GM23338 (cell line): ENCODE results near the gene CSNK1A1. TPM values are rescaled to one million over a fixed set of nuclear protein-coding genes. Genes with fewer than 3 reads are reported as not detected.
"Not testable (repeated sequence)": the region's sequence is repeated elsewhere in the genome, so short reads cannot be mapped to it uniquely, and the experiment has no call there.

Experiments
- ATAC-seq: fragments of 200-7000 bp; cut with Tn5 transposase; 3 replicates; pipeline ENCODE4 v1.9.1; 2020
- DNase-seq: peaks from one replicate; pipeline ENCODE4 v3.0.0-alpha.2; 2015; ENCODE audit warnings: low spot score
- H2AFZ ChIP-seq: fragments of 200-600 bp; sonication (generic); 2 replicates; pipeline ENCODE4 v1.8.0; 2016; ENCODE audit warnings: antibody characterized with exemption, mild to moderate bottlenecking, moderate library complexity
- H3F3A ChIP-seq: fragments of 200-600 bp; sonication (generic); replicated peaks from 2 replicates; pipeline ENCODE4 v1.8.0; 2017; ENCODE audit warnings: antibody characterized with exemption, mixed run types, low read depth
- H3K27ac ChIP-seq: fragments of 200-600 bp; sonication (generic); 2 replicates; pipeline ENCODE4 v1.6.1; 2016; ENCODE audit warnings: low read depth
- H3K27me3 ChIP-seq: fragments of 200-600 bp; sonication (generic); 2 replicates; pipeline ENCODE4 v1.8.0; 2016; ENCODE audit warnings: mild to moderate bottlenecking, mixed run types, moderate library complexity; ENCODE audit not compliant: insufficient read depth
- H3K36me3 ChIP-seq: fragments of 200-600 bp; sonication (generic); 2 replicates; pipeline ENCODE4 v1.8.0; 2016; ENCODE audit warnings: mild to moderate bottlenecking; ENCODE audit not compliant: insufficient read depth
- H3K4me1 ChIP-seq: fragments of 200-600 bp; sonication (generic); 2 replicates; pipeline ENCODE4 v1.8.0; 2016; ENCODE audit warnings: mild to moderate bottlenecking, moderate library complexity; ENCODE audit not compliant: insufficient read depth
- H3K4me2 ChIP-seq: fragments of 200-600 bp; sonication (generic); 2 replicates; pipeline ENCODE4 v1.7.1; 2017; ENCODE audit warnings: mixed run types
- H3K4me3 ChIP-seq: fragments of 200-600 bp; sonication (generic); 2 replicates; pipeline ENCODE4 v1.6.1; 2016; ENCODE audit warnings: mixed run types
- H3K79me2 ChIP-seq: fragments of 200-600 bp; sonication (generic); replicated peaks from 2 replicates; pipeline ENCODE4 v1.8.0; 2017; ENCODE audit warnings: mild to moderate bottlenecking; ENCODE audit not compliant: insufficient read depth
- H3K9me2 ChIP-seq: fragments of 200-600 bp; sonication (generic); 2 replicates; pipeline ENCODE4 v1.8.0; 2017; ENCODE audit not compliant: insufficient read depth
- H4K20me1 ChIP-seq: fragments of 200-600 bp; sonication (generic); replicated peaks from 2 replicates; pipeline ENCODE4 v1.8.0; 2017; ENCODE audit warnings: mild to moderate bottlenecking; ENCODE audit not compliant: insufficient read depth
- H3K27ac Mint-ChIP-seq: 2 replicates; pipeline ENCODE4 v1.8.0; 2020; ENCODE audit warnings: inconsistent platforms, mild to moderate bottlenecking, moderate library complexity, mixed read lengths
- H3K27me3 Mint-ChIP-seq: 3 replicates; pipeline ENCODE4 v1.8.0; 2022; ENCODE audit warnings: low read depth, mild to moderate bottlenecking, moderate library complexity, mixed read lengths, inconsistent platforms; ENCODE audit not compliant: insufficient read depth, poor library complexity
- H3K36me3 Mint-ChIP-seq: 3 replicates; pipeline ENCODE4 v1.8.0; 2021; ENCODE audit warnings: low read depth, mild to moderate bottlenecking, inconsistent platforms, moderate library complexity, mixed read lengths
- H3K4me1 Mint-ChIP-seq: 3 replicates; pipeline ENCODE4 v1.8.0; 2020; ENCODE audit warnings: mild to moderate bottlenecking, inconsistent platforms, mixed read lengths
- H3K4me3 Mint-ChIP-seq: 3 replicates; pipeline ENCODE4 v1.8.0; 2021; ENCODE audit warnings: moderate library complexity, mild to moderate bottlenecking, inconsistent platforms, mixed read lengths
- H3K9me3 Mint-ChIP-seq: 3 replicates; pipeline ENCODE4 v1.8.0; 2020; ENCODE audit warnings: moderate library complexity, mild to moderate bottlenecking, inconsistent platforms, mixed read lengths
- CTCF ChIP-seq, 2 experiments: fragments of 200-600 bp in 1 of 2; sonication (generic) in 1 of 2; conservative IDR thresholded peaks; 2 replicates each; pipeline versions ENCODE4 v1.5.1 to v1.6.1; 2016 to 2017; ENCODE audit warnings: antibody characterized with exemption in 2 of 2, low read depth in 2 of 2, mild to moderate bottlenecking in 2 of 2, moderate library complexity in 1 of 2
- EZH2 ChIP-seq: fragments of 200-600 bp; sonication (generic); IDR thresholded peaks from one replicate; pipeline ENCODE4 v1.8.0; 2017; ENCODE audit warnings: antibody characterized with exemption, mild to moderate bottlenecking, low read depth; ENCODE audit not compliant: unreplicated experiment
- EZH2phosphoT487 ChIP-seq: fragments of 200-600 bp; sonication (generic); IDR thresholded peaks from one replicate; pipeline ENCODE4 v1.8.1; 2018; ENCODE audit warnings: antibody characterized with exemption; ENCODE audit not compliant: unreplicated experiment
- NANOG ChIP-seq: IDR thresholded peaks from 2 replicates; pipeline ENCODE4 v1.6.1; 2016; ENCODE audit warnings: antibody characterized with exemption, borderline replicate concordance
- POLR2AphosphoS5 ChIP-seq: IDR thresholded peaks from 2 replicates; pipeline ENCODE4 v1.6.1; 2016; ENCODE audit warnings: antibody characterized with exemption, low read depth
- REST ChIP-seq: IDR thresholded peaks from one replicate; pipeline ENCODE4 v1.6.1; 2018; ENCODE audit warnings: antibody characterized with exemption; ENCODE audit not compliant: unreplicated experiment
- STAT1 ChIP-seq: IDR thresholded peaks from one replicate; pipeline ENCODE4 v1.6.1; 2016; ENCODE audit warnings: antibody characterized with exemption; ENCODE audit not compliant: unreplicated experiment
- ZNF114 ChIP-seq: fragments of 250-450 bp; sonication (Bioruptor Pico); IDR thresholded peaks from 2 replicates; pipeline ENCODE4 v1.5.0; 2020; ENCODE audit warnings: mild to moderate bottlenecking, moderate library complexity
- ZNF331 ChIP-seq: fragments of 250-450 bp; sonication (Bioruptor Pico); IDR thresholded peaks from 2 replicates; pipeline ENCODE4 v1.5.0; 2020; ENCODE audit warnings: low read depth, mild to moderate bottlenecking, moderate library complexity
- ZNF462 ChIP-seq: fragments of 250-450 bp; sonication (Bioruptor Pico); IDR thresholded peaks from 2 replicates; pipeline ENCODE4 v1.5.0; 2020; ENCODE audit warnings: mild to moderate bottlenecking, moderate library complexity
- polyA plus RNA-seq: library from polyadenylated mRNA; unstranded; fragments of >200 nt; fragmentation: Nextera tagmentation; extraction: Ambion mirVana; gene quantifications from 2 replicates; pipeline ENCODE4 v1.2.1, GENCODE V29; 2016
- total RNA-seq: library from RNA; depleted of rRNA; stranded (reverse); fragments of >200 nt; shearing (Covaris generic); gene quantifications from 2 replicates; pipeline ENCODE4 v1.2.3, GENCODE V29; 2014

CSNK1A1 gene
- total and polyA plus RNA-seq, 2 experiments from 2014 or later, result 110 to 233 TPM

GRCh38 chr5:149535787-149536186, 15.5 kb downstream of the CSNK1A1 start:
- not testable (repeated sequence) for H3F3A ChIP-seq, H3K27me3 Mint-ChIP-seq, H3K27me3 ChIP-seq, H3K9me3 Mint-ChIP-seq, H2AFZ ChIP-seq, DNase-seq, ATAC-seq, H3K4me3 Mint-ChIP-seq, H3K4me2 ChIP-seq, H3K9me2 ChIP-seq, H3K4me3 ChIP-seq, H3K36me3 ChIP-seq
- Mint-ChIP-seq H3K36me3 (peaks cover 32% of the 10 kb centered on the region), H3K4me1 (peaks cover 40% of the 10 kb centered on the region), H3K27ac (0 out of 2 replicates have a peak overlapping the region, but pooled peaks have one; percentile 8)
- H4K20me1 ChIP-seq, result peaks cover 78% of the 10 kb centered on the region
- H3K4me1 ChIP-seq, result peaks cover 35% of the 10 kb centered on the region
- peaks cover 100% of the 10 kb centered on the region for H3K79me2 ChIP-seq
- peak overlapping the region; percentile 70; the same call in 1 of the 2 replicates for H3K27ac ChIP-seq

GRCh38 chr5:149532413-149532812, 18.8 kb downstream of the CSNK1A1 start:
- Histone ChIP-seq H4K20me1 (peaks cover 83% of the 10 kb centered on the region), H3K4me1 (peaks cover 56% of the 10 kb centered on the region), H3K4me3 (no peak overlapping the region), H2AFZ (no peak overlapping the region), H3K36me3 (no peaks in the 10 kb centered on the region), H3K27ac (peak overlapping the region; percentile 8; the same call in 1 of the 2 replicates), H3K9me2 (no peaks in the 10 kb centered on the region), H3K79me2 (peaks cover 100% of the 10 kb centered on the region), H3K27me3 (no peaks in the 10 kb centered on the region), H3K4me2 (no peak overlapping the region), H3F3A (no peaks in the 10 kb centered on the region)
- H3K36me3 Mint-ChIP-seq, result peaks cover 13% of the 10 kb centered on the region
- H3K4me3 Mint-ChIP-seq, result no peak overlapping the region
- H3K27me3 Mint-ChIP-seq, result peaks cover 3% of the 10 kb centered on the region
- H3K4me1 Mint-ChIP-seq, result peaks cover 55% of the 10 kb centered on the region
- no peak for DNase-seq
- H3K9me3 Mint-ChIP-seq, result no peaks in the 10 kb centered on the region
- no peak for ATAC-seq
- no peak overlapping the region for H3K27ac Mint-ChIP-seq
- TF ChIP-seq EZH2phosphoT487 (no peak), ZNF462 (CRISPR knock-in tag) (no peak), NANOG (no peak), ZNF331 (no peak), EZH2 (no peak), CTCF (conservative IDR thresholded peaks at IDR 0.05; ENCODE audit: low read depth in 2 of 2) (no peak), POLR2AphosphoS5 (no peak), STAT1 (no peak), ZNF114 (CRISPR knock-in tag) (no peak), REST (no peak)
